ENCODE data around the gene SNCA. TPM values are rescaled to one million over a fixed set of nuclear protein-coding genes. Genes with fewer than 3 reads are reported as not detected.
A peak's percentile ranks its signal among the peaks of the same experiment; 100 is the strongest.

SNCA gene
- total RNA-seq (24.4 TPM), polyA plus RNA-seq (10.8 TPM)

- peak within 1 kb of the TSS; percentile 58 for H3K4me3 ChIP-seq (ENCODE audit: low read depth, low read length)
- DNase-seq (ENCODE audit: extremely low spot score), result peak; percentile 25
- H3K4me1 ChIP-seq (ENCODE audit: insufficient read depth), result no peaks in the 10 kb centered on the region
- H3K27ac ChIP-seq (ENCODE audit: low read depth), result no peak within 1 kb of the TSS
- under 1% methylated on average over 48 of the region's 48 CpGs for WGBS
- no peaks in the 10 kb centered on the region for H3K36me3 ChIP-seq (ENCODE audit: insufficient read depth)
Observed at GRCh38 chr4:89836897-89837384, at the start of gene SNCA. Gene SNCA, minus strand, starts transcription at chr4:89837161. Its CDS starts 1,494 bp downstream, at chr4:89835667.

DNA sequence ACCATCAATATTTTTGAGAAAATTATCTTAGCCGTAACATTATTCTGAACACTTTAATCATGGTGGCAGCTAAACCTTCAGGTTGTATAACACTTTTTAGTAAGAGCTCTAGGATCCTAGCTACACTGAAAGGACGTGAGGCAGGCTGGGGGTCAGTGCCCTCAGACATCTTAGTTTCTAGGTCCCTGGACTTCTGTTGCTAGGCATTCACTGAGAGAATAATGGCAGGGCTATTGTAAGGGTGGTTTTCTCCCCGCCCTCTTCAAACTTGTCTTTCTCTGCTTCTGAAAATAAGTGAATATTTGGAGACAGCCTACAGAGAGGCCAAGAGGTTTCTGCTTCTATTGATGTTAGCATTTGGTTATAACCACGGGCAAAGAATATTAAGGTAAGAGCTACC, 42.3 kb upstream of the SNCA start:
- WGBS, result 84% methylated on average over 4 of the region's 4 CpGs
- DNase-seq (ENCODE audit: extremely low spot score), result no peak
- Histone ChIP-seq H3K4me3 (ENCODE audit: low read depth, low read length) (no peak overlapping the region), H3K4me1 (ENCODE audit: insufficient read depth) (no peaks in the 10 kb centered on the region), H3K36me3 (ENCODE audit: insufficient read depth) (no peaks in the 10 kb centered on the region), H3K27ac (ENCODE audit: low read depth) (no peak overlapping the region)

DNA sequence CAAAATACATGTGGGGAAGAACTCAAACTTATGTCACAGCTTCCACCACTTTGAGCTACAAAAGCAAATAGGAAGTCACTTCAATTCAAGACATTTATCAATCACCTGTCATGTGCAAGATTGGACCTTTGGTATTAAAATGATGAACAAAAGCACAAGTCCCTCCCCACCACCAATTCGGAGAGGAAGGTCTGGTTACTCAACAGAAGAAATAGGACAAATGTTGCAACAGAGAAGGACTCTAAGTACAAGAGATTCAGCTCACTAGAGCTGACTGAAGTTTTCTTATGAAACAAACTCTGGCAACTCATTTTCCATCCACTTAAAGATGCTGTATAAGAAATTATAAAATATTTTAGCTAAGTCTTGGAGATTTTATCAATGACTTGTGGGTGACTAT, 41.6 kb upstream of the SNCA start:
- Histone ChIP-seq H3K27ac (ENCODE audit: low read depth) (no peak overlapping the region), H3K4me1 (ENCODE audit: insufficient read depth) (no peaks in the 10 kb centered on the region), H3K36me3 (ENCODE audit: insufficient read depth) (no peaks in the 10 kb centered on the region), H3K4me3 (ENCODE audit: low read depth, low read length) (no peak overlapping the region)
- DNase-seq (ENCODE audit: extremely low spot score), result no peak
- WGBS, result 70% methylated on average over 1 of the region's 1 CpG

- no peak for DNase-seq (ENCODE audit: extremely low spot score)
- Histone ChIP-seq H3K36me3 (ENCODE audit: insufficient read depth) (no peaks in the 10 kb centered on the region), H3K4me1 (ENCODE audit: insufficient read depth) (no peaks in the 10 kb centered on the region), H3K4me3 (ENCODE audit: low read depth, low read length) (no peak overlapping the region), H3K27ac (ENCODE audit: low read depth) (no peak overlapping the region)
- 80% methylated on average over 3 of the region's 3 CpGs for WGBS
Observed at GRCh38 chr4:89876548-89876947, 39.6 kb upstream of the SNCA start.

- DNase-seq (ENCODE audit: extremely low spot score), result no peak
Observed at GRCh38 chr4:89871211-89871610, 34.2 kb upstream of the SNCA start.

DNA sequence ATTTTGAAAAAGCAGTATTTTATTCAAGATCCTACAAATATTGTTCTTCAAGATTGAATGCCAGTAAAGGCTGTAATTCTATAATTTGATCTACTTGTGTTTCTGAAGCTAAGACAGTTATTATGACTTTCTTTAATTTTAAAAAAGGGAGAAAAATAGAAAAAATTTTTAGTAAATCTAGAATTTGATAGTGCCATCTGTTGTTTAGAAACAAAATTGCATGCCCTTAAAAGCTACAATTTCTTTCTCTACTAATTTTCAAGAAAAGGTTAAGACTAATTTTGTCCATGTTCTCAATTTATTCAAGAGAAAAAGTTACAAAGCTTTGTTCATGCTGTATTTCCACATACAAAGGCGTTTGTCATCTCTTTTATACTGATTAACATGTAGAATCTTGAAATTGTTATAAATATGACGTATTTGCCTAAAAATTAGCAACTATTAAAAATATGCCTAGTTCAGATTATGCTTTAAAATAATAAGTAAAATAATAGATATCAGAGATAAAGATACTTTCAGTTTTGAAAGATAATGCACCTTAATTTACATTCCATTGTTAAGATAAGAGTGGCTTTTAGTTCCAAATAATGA, 32.1 kb upstream of the SNCA start:
- H3K4me3 ChIP-seq (ENCODE audit: low read depth, low read length), result no peak overlapping the region
- 58% methylated on average over 2 of the region's 2 CpGs for WGBS
- no peak for DNase-seq (ENCODE audit: extremely low spot score)
- no peaks in the 10 kb centered on the region for H3K36me3 ChIP-seq (ENCODE audit: insufficient read depth)
- no peak overlapping the region for H3K27ac ChIP-seq (ENCODE audit: low read depth)
- H3K4me1 ChIP-seq (ENCODE audit: insufficient read depth), result no peaks in the 10 kb centered on the region

More at GRCh38 chr4:89871211-89871610, 34.2 kb upstream of the SNCA start:
- WGBS, result 92% methylated on average over 1 of the region's 1 CpG
- Histone ChIP-seq H3K4me3 (ENCODE audit: low read depth, low read length) (no peak overlapping the region), H3K36me3 (ENCODE audit: insufficient read depth) (no peaks in the 10 kb centered on the region), H3K4me1 (ENCODE audit: insufficient read depth) (no peaks in the 10 kb centered on the region), H3K27ac (ENCODE audit: low read depth) (no peak overlapping the region)

DNA sequence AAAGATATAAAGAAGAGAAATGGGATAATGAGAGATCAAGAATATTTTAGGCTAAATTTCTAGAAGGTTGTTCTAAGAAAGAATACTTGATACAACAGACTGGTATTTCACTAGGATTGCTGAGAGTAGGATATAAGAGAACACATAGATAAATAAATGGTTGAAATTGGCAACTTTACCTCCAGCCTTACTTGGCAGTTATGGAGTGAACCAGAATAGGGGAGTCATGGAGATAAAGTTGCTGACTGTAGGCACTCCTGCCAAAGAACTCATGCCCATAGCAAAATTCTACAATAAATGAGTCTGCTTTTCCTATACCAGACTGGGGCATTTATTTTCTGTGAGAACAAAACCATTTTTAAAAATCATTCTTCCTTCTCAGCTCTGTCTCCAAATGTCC, 31.3 kb upstream of the SNCA start:
- DNase-seq (ENCODE audit: extremely low spot score), result no peak
- Histone ChIP-seq H3K4me1 (ENCODE audit: insufficient read depth) (no peaks in the 10 kb centered on the region), H3K4me3 (ENCODE audit: low read depth, low read length) (no peak overlapping the region), H3K36me3 (ENCODE audit: insufficient read depth) (no peaks in the 10 kb centered on the region), H3K27ac (ENCODE audit: low read depth) (no peak overlapping the region)

- DNase-seq (ENCODE audit: extremely low spot score), result no peak
- H3K4me1 ChIP-seq (ENCODE audit: insufficient read depth), result no peaks in the 10 kb centered on the region
- H3K27ac ChIP-seq (ENCODE audit: low read depth), result no peak overlapping the region
- 72% methylated on average over 5 of the region's 5 CpGs for WGBS
- H3K36me3 ChIP-seq (ENCODE audit: insufficient read depth), result no peaks in the 10 kb centered on the region
- no peak overlapping the region for H3K4me3 ChIP-seq (ENCODE audit: low read depth, low read length)
Observed at GRCh38 chr4:89863533-89863932, 26.6 kb upstream of the SNCA start.

GRCh38 chr4:89860971-89861370, 24.0 kb upstream of the SNCA start:
- Histone ChIP-seq H3K36me3 (ENCODE audit: insufficient read depth) (no peaks in the 10 kb centered on the region), H3K4me1 (ENCODE audit: insufficient read depth) (no peaks in the 10 kb centered on the region), H3K4me3 (ENCODE audit: low read depth, low read length) (no peak overlapping the region), H3K27ac (ENCODE audit: low read depth) (no peak overlapping the region)
- WGBS, result 86% methylated on average over 5 of the region's 5 CpGs
- no peak for DNase-seq (ENCODE audit: extremely low spot score)

GRCh38 chr4:89855236-89855635, 18.3 kb upstream of the SNCA start:
- Histone ChIP-seq H3K4me1 (ENCODE audit: insufficient read depth) (no peaks in the 10 kb centered on the region), H3K4me3 (ENCODE audit: low read depth, low read length) (no peak overlapping the region), H3K36me3 (ENCODE audit: insufficient read depth) (no peaks in the 10 kb centered on the region), H3K27ac (ENCODE audit: low read depth) (no peak overlapping the region)
- no peak for DNase-seq (ENCODE audit: extremely low spot score)
- WGBS, result 22% methylated on average over 3 of the region's 3 CpGs

DNA sequence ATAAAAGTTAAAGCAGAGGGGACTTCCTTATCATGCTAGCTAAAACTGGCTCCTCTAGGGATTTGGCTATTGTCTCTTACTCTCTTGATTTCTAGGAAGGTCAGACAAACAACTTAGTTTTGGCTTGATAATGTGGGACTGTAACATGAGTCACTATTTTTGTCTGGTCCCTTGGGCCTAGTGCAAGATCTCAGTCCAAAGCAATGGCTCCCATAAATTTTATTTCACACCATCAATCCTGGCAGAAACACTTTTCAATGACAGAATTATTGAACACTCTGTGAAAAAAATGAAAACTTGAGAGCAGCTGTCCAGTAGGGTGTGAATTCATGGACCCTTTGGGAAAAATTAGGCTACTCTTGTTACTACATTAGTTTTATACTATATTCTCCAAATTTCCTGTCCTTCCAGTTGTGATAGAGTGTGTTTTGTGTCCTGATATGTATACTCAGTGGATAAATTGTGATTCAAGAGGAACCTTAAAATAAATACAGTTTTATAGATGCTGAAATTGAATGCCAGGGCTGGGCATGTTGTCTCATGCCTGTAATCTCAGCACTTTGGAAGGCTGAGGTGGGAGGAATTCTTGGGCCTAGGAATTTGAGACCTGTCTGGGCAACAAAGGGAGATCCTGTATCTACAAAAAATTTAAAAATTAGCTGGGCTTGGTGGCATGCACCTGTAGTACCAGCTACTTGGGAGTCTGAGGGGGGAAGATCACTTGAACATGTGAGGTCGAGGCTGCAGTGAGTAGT, 10.8 kb upstream of the SNCA start:
- no peak for DNase-seq (ENCODE audit: extremely low spot score)
- H3K4me1 ChIP-seq (ENCODE audit: insufficient read depth), result no peaks in the 10 kb centered on the region
- 87% methylated on average over 1 of the region's 1 CpG for WGBS
- no peaks in the 10 kb centered on the region for H3K36me3 ChIP-seq (ENCODE audit: insufficient read depth)
- no peak overlapping the region for H3K4me3 ChIP-seq (ENCODE audit: low read depth, low read length)
- H3K27ac ChIP-seq (ENCODE audit: low read depth), result no peak overlapping the region

DNA sequence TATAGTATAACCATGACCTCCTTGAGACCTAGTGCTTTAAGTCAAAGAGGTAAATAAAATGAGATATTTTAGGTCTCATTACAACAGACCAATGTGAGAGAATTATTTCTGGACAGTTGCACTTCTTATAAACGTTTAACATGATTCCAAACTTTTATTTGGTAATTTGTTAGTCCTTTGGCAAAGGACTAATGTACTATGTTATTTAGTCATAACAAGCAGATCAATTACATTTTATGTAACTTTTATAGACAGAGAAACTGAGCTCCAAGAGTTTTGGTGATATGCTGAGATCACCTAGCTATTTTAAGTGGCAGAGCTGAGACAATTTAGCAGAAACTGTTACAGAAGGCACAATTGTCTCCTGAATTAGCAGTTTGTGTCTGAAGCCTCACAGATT, 2.6 kb upstream of the SNCA start:
- Histone ChIP-seq H3K4me3 (ENCODE audit: low read depth, low read length) (no peak overlapping the region), H3K4me1 (ENCODE audit: insufficient read depth) (no peaks in the 10 kb centered on the region), H3K27ac (ENCODE audit: low read depth) (no peak overlapping the region), H3K36me3 (ENCODE audit: insufficient read depth) (no peaks in the 10 kb centered on the region)
- DNase-seq (ENCODE audit: extremely low spot score), result no peak
- 49% methylated on average over 1 of the region's 1 CpG for WGBS

DNA sequence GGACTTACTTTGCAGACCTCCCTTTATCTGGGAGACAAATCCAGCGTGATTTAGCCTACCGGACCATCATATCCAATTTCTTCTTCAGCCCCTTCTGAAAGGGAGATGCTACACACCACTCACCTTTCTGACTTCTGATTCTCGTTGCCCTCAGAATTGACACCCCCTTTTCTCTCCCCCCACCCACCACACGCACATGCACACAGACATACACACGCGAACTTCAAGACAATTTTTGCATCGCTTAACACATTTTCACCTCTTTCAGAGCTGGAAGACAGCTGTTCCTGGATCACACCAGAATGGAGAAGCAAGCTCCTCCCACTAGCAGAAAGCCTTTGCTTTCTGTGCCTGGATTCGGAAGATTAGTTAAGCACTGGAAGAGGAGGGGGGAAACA, 1.0 kb upstream of the SNCA start:
- DNase-seq (ENCODE audit: extremely low spot score), result no peak
- WGBS, result 2% methylated on average over 8 of the region's 8 CpGs
- peak overlapping the region; percentile 58 for H3K4me3 ChIP-seq (ENCODE audit: low read depth, low read length)
- H3K36me3 ChIP-seq (ENCODE audit: insufficient read depth), result no peaks in the 10 kb centered on the region
- H3K4me1 ChIP-seq (ENCODE audit: insufficient read depth), result no peaks in the 10 kb centered on the region
- H3K27ac ChIP-seq (ENCODE audit: low read depth), result no peak overlapping the region

- DNase-seq (ENCODE audit: extremely low spot score), result no peak
- Histone ChIP-seq H3K27ac (ENCODE audit: low read depth) (no peak overlapping the region), H3K36me3 (ENCODE audit: insufficient read depth) (no peaks in the 10 kb centered on the region), H3K4me3 (ENCODE audit: low read depth, low read length) (peak overlapping the region; percentile 58), H3K4me1 (ENCODE audit: insufficient read depth) (no peaks in the 10 kb centered on the region)
- WGBS, result under 1% methylated on average over 30 of the region's 30 CpGs
Observed at GRCh38 chr4:89837385-89837992, 528 bp upstream of the SNCA start.

Data from urinary bladder (tissue), 4 donors.